ENCODE data around the gene DCDC2C.
"Not testable (repeated sequence)": the region's sequence is repeated elsewhere in the genome, so short reads cannot be mapped to it uniquely, and the experiment has no call there.

The DCDC2C gene

GRCh38 chr2:3771576-3771975 is 68.2 kb downstream of the DCDC2C start:
- no peak for DNase-seq (ENCODE audit: low read depth)

- DNase-seq (ENCODE audit: low read depth), result no peak
Measured at GRCh38 chr2:3774336-3774735, 71.0 kb downstream of the DCDC2C start.

- no peak for DNase-seq (ENCODE audit: low read depth)
Measured at GRCh38 chr2:3776311-3776710, 72.9 kb downstream of the DCDC2C start.

GRCh38 chr2:3777966-3778365 is 74.6 kb downstream of the DCDC2C start:
- no peak for DNase-seq (ENCODE audit: low read depth)

GRCh38 chr2:3778851-3779495 is 75.6 kb downstream of the DCDC2C start:
- no peak for DNase-seq (ENCODE audit: low read depth)

GRCh38 chr2:3779496-3780049 is 76.2 kb downstream of the DCDC2C start:
- no peak for DNase-seq (ENCODE audit: low read depth)

- DNase-seq (ENCODE audit: low read depth), result no peak
Measured at GRCh38 chr2:3780477-3781402, 77.4 kb downstream of the DCDC2C start.

- DNase-seq (ENCODE audit: low read depth), result no peak
Measured at GRCh38 chr2:3784731-3785130, 81.4 kb downstream of the DCDC2C start.

GRCh38 chr2:3785220-3785889 is 82.0 kb downstream of the DCDC2C start:
- DNase-seq (ENCODE audit: low read depth), result no peak

GRCh38 chr2:3785890-3786273 is 82.5 kb downstream of the DCDC2C start:
- no peak for DNase-seq (ENCODE audit: low read depth)

- DNase-seq (ENCODE audit: low read depth), result no peak
Measured at GRCh38 chr2:3787768-3788167, 84.4 kb downstream of the DCDC2C start.

- no peak for DNase-seq (ENCODE audit: low read depth)
Measured at GRCh38 chr2:3789256-3789655, 85.9 kb downstream of the DCDC2C start.

- no peak for DNase-seq (ENCODE audit: low read depth)
Measured at GRCh38 chr2:3793249-3793648, 89.9 kb downstream of the DCDC2C start.

GRCh38 chr2:3801506-3801905 is 98.1 kb downstream of the DCDC2C start:
- DNase-seq (ENCODE audit: low read depth), result no peak

GRCh38 chr2:3805201-3805939 is 102.0 kb downstream of the DCDC2C start:
- no peak for DNase-seq (ENCODE audit: low read depth)

GRCh38 chr2:3806168-3806567 is 102.8 kb downstream of the DCDC2C start:
- no peak for DNase-seq (ENCODE audit: low read depth)

GRCh38 chr2:3806730-3807129 is 103.4 kb downstream of the DCDC2C start:
- DNase-seq (ENCODE audit: low read depth), result no peak

- no peak for DNase-seq (ENCODE audit: low read depth)
Measured at GRCh38 chr2:3807853-3808252, 104.5 kb downstream of the DCDC2C start.

GRCh38 chr2:3814706-3815245 is 111.4 kb downstream of the DCDC2C start:
- DNase-seq (ENCODE audit: low read depth), result no peak

GRCh38 chr2:3817144-3817543 is 113.8 kb downstream of the DCDC2C start:
- not testable (repeated sequence) for DNase-seq (ENCODE audit: low read depth)

GRCh38 chr2:3823748-3824147 is 120.4 kb downstream of the DCDC2C start:
- DNase-seq (ENCODE audit: low read depth), result no peak

Data from stromal cell of bone marrow (primary cell).